HG03175 (cell line): ENCODE data around the gene WRAP53.
"Not testable (repeated sequence)": the region's sequence is repeated elsewhere in the genome, so short reads cannot be mapped to it uniquely, and the experiment has no call there.

Source experiments
- ATAC-seq: cut with Tn5 transposase; IDR thresholded peaks from one replicate; pipeline ENCODE4 v1.9.1; 2021; ENCODE audit warnings: mild to moderate bottlenecking, moderate library complexity; ENCODE audit not compliant: unreplicated experiment

Gene WRAP53

GRCh38 chr17:7687908-7688807, at the start of gene WRAP53:
Gene WRAP53, plus strand, starts transcription at chr17:7688477. Its CDS starts 172 bp downstream, at chr17:7688649.
- ATAC-seq = peak; percentile 72

DNA sequence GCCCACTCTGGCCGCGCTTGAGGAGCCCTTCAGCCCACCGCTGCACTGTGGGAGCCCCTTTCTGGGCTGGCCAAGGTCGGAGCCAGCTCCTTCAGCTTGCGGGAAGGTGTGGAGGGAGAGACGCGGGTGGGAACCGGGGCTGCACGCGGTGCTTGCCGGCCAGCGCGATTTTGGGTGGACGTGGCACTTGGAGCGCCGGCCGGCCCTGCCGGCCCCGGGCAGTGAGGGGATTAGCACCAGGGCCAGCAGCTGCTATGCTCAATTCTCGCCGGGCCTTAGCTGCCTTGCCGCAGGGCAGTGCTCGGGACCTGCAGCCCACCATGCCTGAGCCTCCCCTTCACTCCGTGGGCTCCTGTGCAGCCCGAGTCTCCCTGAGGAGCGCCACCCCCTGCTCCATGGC, 47.5 kb upstream of the WRAP53 start:
- ATAC-seq = no peak

DNA sequence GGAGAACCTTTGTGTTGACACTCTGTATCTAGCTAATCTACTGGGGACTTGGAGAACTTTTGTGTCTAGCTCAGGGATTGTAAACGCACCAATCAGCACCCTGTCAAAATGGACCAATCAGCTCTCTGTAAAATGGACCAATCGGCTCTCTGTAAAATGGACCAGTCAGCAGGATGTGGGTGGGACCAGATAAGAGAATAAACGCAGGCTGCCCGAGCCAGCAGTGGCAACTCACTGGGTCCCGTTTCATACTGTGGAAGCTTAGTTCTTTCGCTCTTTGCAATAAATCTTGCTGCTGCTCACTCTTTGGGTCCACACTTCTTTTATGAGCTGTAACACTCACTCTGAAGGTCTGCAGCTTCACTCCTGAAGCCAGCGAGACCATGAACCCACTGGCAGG, 46.6 kb upstream of the WRAP53 start:
- not testable (repeated sequence) for ATAC-seq

GRCh38 chr17:7644775-7645174, 43.5 kb upstream of the WRAP53 start:
- no peak for ATAC-seq

- no peak for ATAC-seq
These were observed 41.8 kb upstream of the WRAP53 start for GRCh38 chr17:7646457-7646856.

DNA sequence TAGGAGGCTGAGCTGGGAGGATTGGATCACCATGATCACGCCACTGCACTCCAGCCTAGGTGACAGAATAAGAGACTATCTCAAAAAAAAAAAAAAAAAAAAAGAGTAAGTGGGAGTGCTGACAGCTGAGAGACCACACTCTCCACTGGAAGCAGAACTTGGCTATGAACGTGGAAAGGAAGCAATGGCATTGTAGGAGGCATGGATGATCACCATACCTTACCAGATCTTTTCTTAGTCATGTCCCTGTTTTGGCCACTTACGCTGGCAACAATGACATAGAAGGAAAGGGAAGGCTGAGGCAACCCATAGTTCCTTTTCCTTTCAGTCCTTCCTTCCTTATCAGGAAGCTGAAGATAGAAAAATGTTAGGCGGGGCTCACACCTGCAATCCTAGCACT, 41.3 kb upstream of the WRAP53 start:
- no peak for ATAC-seq

- ATAC-seq = no peak
These were observed 37.7 kb upstream of the WRAP53 start, which contains the start of gene ATP1B2 for GRCh38 chr17:7650509-7651096. Gene ATP1B2, plus strand, starts transcription at chr17:7650926. Its CDS starts 593 bp downstream, at chr17:7651519.

- no peak for ATAC-seq
These were observed 37.1 kb upstream of the WRAP53 start for GRCh38 chr17:7651097-7651664.

- no peak for ATAC-seq
These were observed 36.5 kb upstream of the WRAP53 start for GRCh38 chr17:7651665-7652387.

- no peak for ATAC-seq
These were observed 35.6 kb upstream of the WRAP53 start for GRCh38 chr17:7652388-7653356.

DNA sequence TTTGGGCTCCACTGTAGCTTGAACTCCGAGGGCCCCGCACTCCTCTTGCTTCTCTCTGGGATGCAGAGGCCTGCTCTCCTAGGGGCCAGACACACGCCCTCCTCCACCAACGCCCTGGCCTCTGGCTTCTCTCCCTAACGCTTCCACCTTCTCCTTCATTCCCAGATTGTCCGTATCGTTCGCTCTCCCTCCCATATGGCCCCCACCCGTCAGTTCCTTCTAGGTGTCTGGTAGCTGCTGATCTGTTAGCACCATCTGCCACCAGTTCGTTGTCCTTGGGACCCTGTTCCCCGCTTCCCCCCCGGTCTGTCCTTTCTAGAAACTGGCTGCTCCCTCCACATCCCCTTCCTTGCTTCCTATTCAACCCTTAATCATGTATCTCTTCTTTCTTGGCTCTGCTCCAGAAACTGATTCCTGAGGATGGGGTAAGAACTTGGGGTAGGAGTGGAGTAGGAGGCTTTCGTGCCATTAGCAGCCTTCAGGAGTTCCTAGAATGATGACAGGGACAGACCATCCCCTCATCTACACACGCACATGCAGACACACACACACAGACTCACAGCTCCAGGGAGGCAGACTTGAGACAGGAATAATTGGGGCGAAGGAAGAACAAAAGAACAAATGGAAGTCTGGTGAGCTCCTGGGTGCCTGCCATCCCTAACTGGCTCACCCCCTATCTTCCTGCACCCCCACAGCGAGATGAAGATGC, 33.3 kb upstream of the WRAP53 start:
- ATAC-seq = no peak

GRCh38 chr17:7655541-7655840, 32.8 kb upstream of the WRAP53 start:
- ATAC-seq = no peak

DNA sequence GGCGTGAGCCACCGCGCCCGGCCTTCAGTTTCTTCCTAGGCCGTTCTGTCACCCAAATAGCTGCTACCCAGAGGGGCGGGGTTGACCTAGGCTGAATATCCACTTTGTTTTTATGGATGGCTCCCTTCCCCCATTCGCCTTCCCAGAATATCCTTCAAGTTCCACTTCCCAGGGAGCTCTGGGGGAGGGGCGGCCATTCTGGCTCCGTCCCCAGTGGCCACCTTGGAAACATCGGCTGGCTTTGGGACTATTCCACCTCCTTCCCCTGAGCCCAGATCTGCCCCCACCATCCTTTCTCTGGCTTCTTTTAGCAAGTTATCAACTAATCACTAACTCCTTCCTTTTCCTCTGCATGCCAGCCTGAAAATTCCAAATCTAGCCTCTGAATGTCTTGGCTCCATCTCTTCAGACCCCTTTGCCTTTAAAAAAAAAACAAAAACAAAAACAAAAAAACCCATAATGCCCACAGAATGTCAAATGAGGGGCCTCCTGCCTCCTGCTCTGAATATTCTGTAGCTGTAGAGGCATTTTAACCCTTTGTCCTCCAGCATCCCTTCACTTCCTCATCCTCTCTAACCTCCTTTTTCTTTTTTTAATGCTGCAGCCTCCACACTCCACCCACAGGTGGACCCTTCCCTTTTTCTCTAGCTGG, 31.2 kb upstream of the WRAP53 start:
- ATAC-seq = no peak

GRCh38 chr17:7667656-7668406, 20.4 kb upstream of the WRAP53 start:
- ATAC-seq = no peak

DNA sequence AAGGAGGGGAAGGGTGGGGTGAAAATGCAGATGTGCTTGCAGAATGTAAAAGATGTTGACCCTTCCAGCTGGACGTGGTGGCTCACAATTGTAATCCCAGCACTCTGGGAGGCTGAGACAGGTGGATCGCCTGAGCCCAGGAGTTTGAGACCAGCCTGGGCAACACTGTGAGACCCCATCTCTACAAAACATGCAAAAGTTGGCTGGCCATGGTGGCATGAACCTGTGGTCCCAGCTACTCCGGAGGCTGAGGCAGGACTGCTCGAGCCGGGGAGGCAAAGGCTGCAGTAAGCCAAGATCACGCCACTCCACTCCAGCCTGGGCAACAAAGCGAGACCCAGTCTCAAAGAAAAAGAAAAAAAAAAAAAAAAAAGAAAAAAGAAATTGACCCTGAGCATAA, 19.8 kb upstream of the WRAP53 start:
- ATAC-seq = no peak

- ATAC-seq = no peak
These were observed 15.0 kb upstream of the WRAP53 start for GRCh38 chr17:7673239-7673638.

DNA sequence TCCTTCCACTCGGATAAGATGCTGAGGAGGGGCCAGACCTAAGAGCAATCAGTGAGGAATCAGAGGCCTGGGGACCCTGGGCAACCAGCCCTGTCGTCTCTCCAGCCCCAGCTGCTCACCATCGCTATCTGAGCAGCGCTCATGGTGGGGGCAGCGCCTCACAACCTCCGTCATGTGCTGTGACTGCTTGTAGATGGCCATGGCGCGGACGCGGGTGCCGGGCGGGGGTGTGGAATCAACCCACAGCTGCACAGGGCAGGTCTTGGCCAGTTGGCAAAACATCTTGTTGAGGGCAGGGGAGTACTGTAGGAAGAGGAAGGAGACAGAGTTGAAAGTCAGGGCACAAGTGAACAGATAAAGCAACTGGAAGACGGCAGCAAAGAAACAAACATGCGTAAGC, 13.3 kb upstream of the WRAP53 start:
- no peak for ATAC-seq

- ATAC-seq = no peak
These were observed 11.7 kb upstream of the WRAP53 start for GRCh38 chr17:7676533-7676932.
